Thyroid gland (tissue), 4 donors: ENCODE data around the gene UBD. TPM values are rescaled to one million over a fixed set of nuclear protein-coding genes. Genes with fewer than 3 reads are reported as not detected.

ENCODE experiments used
- DNase-seq, 2 donors: peaks; one replicate each; pipeline ENCODE4 v3.0.0-alpha.2; 2019
- H3K27ac ChIP-seq, 3 donors: fragments of 200-600 bp; sonication (generic); 1 replicate in 2 of 3; 2 replicates in 1 of 3; pipeline ENCODE4 v1.5.1; 2016 to 2019; ENCODE audit warnings: mild to moderate bottlenecking in 1 of 3, moderate library complexity in 1 of 3
- H3K27me3 ChIP-seq: fragments of 200-600 bp; sonication (generic); one replicate; pipeline ENCODE4 v1.5.1; 2019
- H3K36me3 ChIP-seq, 2 donors: fragments of 200-600 bp; sonication (generic); one replicate each; pipeline ENCODE4 v1.5.1; 2016 to 2019
- H3K4me1 ChIP-seq, 2 donors: fragments of 200-600 bp; sonication (generic); one replicate each; pipeline ENCODE4 v1.5.1; 2017 to 2019
- H3K4me3 ChIP-seq, 3 donors: fragments of 200-600 bp; sonication (generic); replicated peaks in 1 of 3; 1 replicate in 2 of 3; 2 replicates in 1 of 3; pipeline ENCODE4 v1.5.1; 2016; ENCODE audit warnings: mild to moderate bottlenecking in 1 of 3
- H3K9me3 ChIP-seq: fragments of 200-600 bp; sonication (generic); one replicate; pipeline ENCODE4 v1.5.1; 2017
- POLR2A ChIP-seq, 2 donors: fragments of 450-650 bp; IDR thresholded peaks; one replicate each; pipeline ENCODE4 v1.6.1; 2017; ENCODE audit warnings: antibody characterized with exemption in 2 of 2, mild to moderate bottlenecking in 2 of 2, moderate library complexity in 1 of 2
- WGBS, 2 donors: methylation state at CpG; one replicate each; pipeline ENCODE4 v1.1.5; 2017; 5-methylcytosine and 5-hydroxymethylcytosine counted together
- intact Hi-C: fragments of 100-400 bp; cut with DNase I; formaldehyde crosslinking; loops from one replicate; pipeline ENCODE4 v1.15.1; 2023
- total RNA-seq, 4 donors: library from RNA; depleted of rRNA; stranded (reverse); fragments of >200 nt; gene quantifications; one replicate each; pipeline ENCODE4 v1.2.3, GENCODE V29; 2016
- TF ChIP-seq, protein P1 (sequence below), 6 experiments: fragments of 200-600 bp in 3 of 6; fragments of 450-650 bp in 3 of 6; sonication (generic) in 3 of 6; IDR thresholded peaks; one replicate each; pipeline ENCODE4 v1.5.1; 2016 to 2019; ENCODE audit warnings: antibody characterized with exemption in 6 of 6, mild to moderate bottlenecking in 2 of 6, inconsistent platforms in 1 of 6, moderate library complexity in 1 of 6

UBD gene
- total RNA-seq, 4 donors from 2014 or later: 0.93 to 1.5 TPM; not detected in 2

DNA sequence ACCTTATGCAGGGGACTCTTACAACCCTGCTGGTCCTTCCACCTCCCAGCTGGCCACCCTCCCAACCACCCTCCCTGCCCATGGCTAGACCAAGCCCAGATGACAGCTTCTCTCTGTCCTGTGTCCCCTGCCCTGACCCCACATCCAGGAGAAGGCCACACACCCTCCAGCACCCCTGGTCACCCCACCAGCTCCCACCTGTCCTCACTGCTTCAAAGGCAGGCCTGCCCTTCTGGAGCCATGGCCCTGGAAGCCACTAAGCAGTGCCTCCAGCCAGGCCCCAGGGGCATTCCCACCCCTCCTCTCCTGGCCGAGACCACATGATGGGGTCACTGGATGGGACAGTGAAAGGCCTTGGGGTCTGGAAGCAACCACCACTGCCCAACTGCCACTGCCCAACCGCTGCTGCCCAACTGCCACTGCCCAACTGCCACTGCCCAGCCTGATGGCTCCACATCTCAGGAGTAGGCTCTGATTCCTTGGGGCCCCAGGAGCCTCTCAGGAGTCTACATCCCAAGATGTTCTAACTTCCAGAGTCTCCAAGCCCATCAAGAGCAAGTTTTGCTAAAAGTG lies 30.5 kb downstream of the UBD start:
- no peak overlapping the region for H3K4me3 ChIP-seq
- intact Hi-C loops: no loop called here
- WGBS, 2 donors: 81% methylated on average over 2 of the region's 2 CpGs; no CpG with 5 or more reads in 1 of the 2 donors
- no peaks in the 10 kb centered on the region for H3K9me3 ChIP-seq
- H3K4me1 ChIP-seq: no peaks in the 10 kb centered on the region
- no peaks in the 10 kb centered on the region for H3K36me3 ChIP-seq
- DNase-seq: no peak
- H3K27me3 ChIP-seq: no peaks in the 10 kb centered on the region
- TF ChIP-seq POLR2A (IDR thresholded peaks at IDR 0.05): no peak
- TF ChIP-seq, protein P1, sequence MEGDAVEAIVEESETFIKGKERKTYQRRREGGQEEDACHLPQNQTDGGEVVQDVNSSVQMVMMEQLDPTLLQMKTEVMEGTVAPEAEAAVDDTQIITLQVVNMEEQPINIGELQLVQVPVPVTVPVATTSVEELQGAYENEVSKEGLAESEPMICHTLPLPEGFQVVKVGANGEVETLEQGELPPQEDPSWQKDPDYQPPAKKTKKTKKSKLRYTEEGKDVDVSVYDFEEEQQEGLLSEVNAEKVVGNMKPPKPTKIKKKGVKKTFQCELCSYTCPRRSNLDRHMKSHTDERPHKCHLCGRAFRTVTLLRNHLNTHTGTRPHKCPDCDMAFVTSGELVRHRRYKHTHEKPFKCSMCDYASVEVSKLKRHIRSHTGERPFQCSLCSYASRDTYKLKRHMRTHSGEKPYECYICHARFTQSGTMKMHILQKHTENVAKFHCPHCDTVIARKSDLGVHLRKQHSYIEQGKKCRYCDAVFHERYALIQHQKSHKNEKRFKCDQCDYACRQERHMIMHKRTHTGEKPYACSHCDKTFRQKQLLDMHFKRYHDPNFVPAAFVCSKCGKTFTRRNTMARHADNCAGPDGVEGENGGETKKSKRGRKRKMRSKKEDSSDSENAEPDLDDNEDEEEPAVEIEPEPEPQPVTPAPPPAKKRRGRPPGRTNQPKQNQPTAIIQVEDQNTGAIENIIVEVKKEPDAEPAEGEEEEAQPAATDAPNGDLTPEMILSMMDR (IDR thresholded peaks at IDR 0.05): no peak
- no peak overlapping the region for H3K27ac ChIP-seq

DNA sequence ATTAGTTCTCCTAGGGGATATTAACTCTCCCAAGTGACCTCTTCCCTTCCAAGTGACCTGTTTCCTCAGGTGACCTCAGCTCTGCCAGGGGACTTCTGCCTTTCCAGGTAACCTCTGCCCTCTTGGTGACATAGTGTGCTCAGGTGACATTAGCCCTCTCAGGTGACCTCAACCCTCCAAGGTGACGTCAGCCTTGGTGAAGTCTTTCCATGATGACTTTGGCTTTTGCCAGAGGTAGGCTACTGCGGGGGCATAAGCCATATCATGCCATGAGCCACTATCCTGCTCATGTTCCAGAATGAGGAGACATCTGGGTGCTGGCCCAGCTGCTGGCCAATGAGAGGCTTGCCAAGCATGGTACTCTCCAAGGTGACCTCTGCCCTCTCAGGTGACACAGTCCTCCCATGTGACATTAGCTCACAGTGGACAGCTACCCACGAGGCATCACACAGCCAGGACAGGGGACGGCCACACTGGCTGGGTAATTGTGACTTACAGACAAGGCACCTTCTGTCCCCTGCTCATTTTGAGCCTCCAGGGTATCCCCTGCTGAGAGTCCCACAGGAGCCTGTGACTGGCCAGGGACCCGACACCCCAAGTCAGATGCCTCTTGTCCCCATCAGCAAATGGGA lies 31.1 kb downstream of the UBD start:
- no peak overlapping the region for H3K27ac ChIP-seq
- no peaks in the 10 kb centered on the region for H3K9me3 ChIP-seq
- intact Hi-C loops: no loop called here
- TF ChIP-seq POLR2A (IDR thresholded peaks at IDR 0.05): no peak
- TF ChIP-seq, protein P1 (IDR thresholded peaks at IDR 0.05): no peak
- H3K4me1 ChIP-seq: no peaks in the 10 kb centered on the region
- H3K4me3 ChIP-seq: no peak overlapping the region
- H3K36me3 ChIP-seq: no peaks in the 10 kb centered on the region
- whole genome bisulfite sequencing, 2 donors: 41 to 74% methylated on average over 2 to 3 of the region's 5 CpGs
- DNase-seq: no peak
- H3K27me3 ChIP-seq: no peaks in the 10 kb centered on the region

DNA sequence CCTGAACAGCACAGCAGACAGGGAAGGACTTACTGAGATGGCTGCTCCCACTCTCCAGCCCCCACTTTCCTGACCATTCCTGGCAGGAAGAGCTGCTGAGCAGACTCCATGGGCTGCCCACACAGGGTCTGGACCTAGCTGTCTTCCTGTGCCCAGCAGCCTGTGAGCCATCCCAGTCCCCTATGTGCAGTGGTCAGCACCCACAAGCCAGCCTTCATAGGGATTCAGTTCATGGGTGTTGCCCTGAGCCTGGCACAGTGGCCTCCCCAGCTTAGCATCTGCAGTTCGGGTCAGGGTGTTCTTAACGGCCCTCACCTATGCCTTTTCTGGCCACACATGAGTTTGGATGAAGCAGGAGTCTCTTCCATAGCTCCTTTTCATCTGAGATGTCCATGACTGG lies 32.0 kb downstream of the UBD start:
- DNase-seq: no peak
- Histone ChIP-seq H3K4me3 (no peak overlapping the region), H3K4me1 (no peaks in the 10 kb centered on the region), H3K27ac (no peak overlapping the region), H3K36me3 (no peaks in the 10 kb centered on the region), H3K9me3 (no peaks in the 10 kb centered on the region), H3K27me3 (no peaks in the 10 kb centered on the region)
- 93 to 100% methylated on average over 2 of the region's 2 CpGs for WGBS, 2 donors
- TF ChIP-seq, protein P1 (IDR thresholded peaks at IDR 0.05): no peak
- no peak for TF ChIP-seq POLR2A (IDR thresholded peaks at IDR 0.05)
- intact Hi-C loops: no loop called here

DNA sequence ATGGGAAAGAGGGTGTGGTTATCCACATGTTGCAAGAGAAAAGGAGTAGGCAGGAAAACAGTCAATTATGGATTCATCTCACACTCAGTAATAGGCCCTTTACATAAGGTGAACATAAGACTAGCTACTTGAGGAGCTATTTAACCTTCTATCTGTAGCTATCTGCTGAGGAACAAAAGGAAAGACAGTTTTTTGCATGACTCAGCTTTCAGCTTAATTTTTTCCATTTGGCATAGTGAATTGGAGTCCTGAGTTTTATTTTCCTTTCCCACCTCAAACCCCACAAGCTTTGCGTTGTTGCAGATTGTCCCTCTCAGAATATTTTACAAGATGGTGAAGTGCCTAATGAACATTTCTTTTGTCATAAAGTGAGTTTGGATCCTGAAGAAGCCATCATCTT lies 32.4 kb downstream of the UBD start:
- 87 to 91% methylated on average over 1 of the region's 1 CpG for WGBS, 2 donors
- no peak for DNase-seq
- TF ChIP-seq, protein P1 (IDR thresholded peaks at IDR 0.05): no peak
- no peak for TF ChIP-seq POLR2A (IDR thresholded peaks at IDR 0.05)
- no peak overlapping the region for H3K4me3 ChIP-seq
- H3K4me1 ChIP-seq: no peaks in the 10 kb centered on the region
- intact Hi-C loops: no loop called here
- no peaks in the 10 kb centered on the region for H3K9me3 ChIP-seq
- no peak overlapping the region for H3K27ac ChIP-seq
- H3K27me3 ChIP-seq: no peaks in the 10 kb centered on the region
- H3K36me3 ChIP-seq: no peaks in the 10 kb centered on the region

DNA sequence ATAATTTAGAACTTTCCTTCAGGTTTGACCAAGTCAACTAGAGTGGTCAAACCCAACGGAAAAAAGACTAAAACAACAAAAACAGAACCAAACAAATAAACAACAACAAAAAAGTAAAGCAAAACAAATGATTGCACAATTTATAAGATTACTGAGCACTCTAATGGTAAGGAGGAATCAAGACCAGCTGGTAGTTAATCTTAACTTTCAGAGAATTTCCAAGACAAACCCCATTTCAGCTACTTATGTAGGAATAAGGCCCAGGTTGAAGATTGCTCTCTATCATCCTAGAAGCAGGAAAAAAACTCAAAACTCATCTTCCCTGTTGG lies 34.3 kb downstream of the UBD start:
- no peak for TF ChIP-seq POLR2A (IDR thresholded peaks at IDR 0.05)
- TF ChIP-seq, protein P1 (IDR thresholded peaks at IDR 0.05): no peak
- WGBS, 2 donors: 0 to 25% methylated on average over 1 of the region's 1 CpG
- intact Hi-C loops: no loop called here
- no peak overlapping the region for H3K27ac ChIP-seq
- H3K27me3 ChIP-seq: no peaks in the 10 kb centered on the region
- no peaks in the 10 kb centered on the region for H3K36me3 ChIP-seq
- no peak for DNase-seq
- no peaks in the 10 kb centered on the region for H3K4me1 ChIP-seq
- H3K9me3 ChIP-seq: no peaks in the 10 kb centered on the region
- no peak overlapping the region for H3K4me3 ChIP-seq
